Nephron (organoid): ENCODE results near the gene PAPOLG.

Experiments used
- H3K27ac Mint-ChIP-seq, 3 experiments: 2 replicates each; pipeline ENCODE4 v1.8.0; 2020; ENCODE audit warnings: mixed read lengths in 3 of 3, mild to moderate bottlenecking in 2 of 3, moderate library complexity in 1 of 3
- H3K27me3 Mint-ChIP-seq: 2 replicates; pipeline ENCODE4 v1.8.0; 2021; ENCODE audit warnings: low read depth, mild to moderate bottlenecking, moderate library complexity, mixed read lengths
- H3K36me3 Mint-ChIP-seq: 2 replicates; pipeline ENCODE4 v1.8.0; 2020; ENCODE audit warnings: low read depth, mixed read lengths
- H3K4me1 Mint-ChIP-seq: 2 replicates; pipeline ENCODE4 v1.8.0; 2020; ENCODE audit warnings: mixed read lengths
- H3K4me3 Mint-ChIP-seq, 3 experiments: 2 replicates each; pipeline ENCODE4 v1.8.0; 2020; ENCODE audit warnings: mild to moderate bottlenecking in 3 of 3, mixed read lengths in 3 of 3, moderate library complexity in 2 of 3
- H3K9me3 Mint-ChIP-seq: 2 replicates; pipeline ENCODE4 v1.8.0; 2020; ENCODE audit warnings: mixed read lengths
- CTCF ChIP-seq, 3 experiments: fragments of 200-600 bp; sonication (generic); IDR thresholded peaks; one replicate each; pipeline ENCODE4 v1.5.0; 2021; ENCODE audit warnings: antibody characterized with exemption in 3 of 3; ENCODE audit not compliant: unreplicated experiment in 3 of 3

Gene PAPOLG

GRCh38 chr2:60847854-60848253 lies 91.8 kb downstream of the PAPOLG start:
- Mint-ChIP-seq H3K4me3 (no peak overlapping the region), H3K27ac (peak overlapping the region; percentile 16 to 76 (median 72)), H3K4me1 (no peaks in the 10 kb centered on the region), H3K36me3 (no peaks in the 10 kb centered on the region), H3K9me3 (peaks cover 4% of the 10 kb centered on the region), H3K27me3 (no peaks in the 10 kb centered on the region)
- TF ChIP-seq CTCF (IDR thresholded peaks at IDR 0.05; ENCODE audit: unreplicated experiment in 3 of 3) = no peak
